ENCODE measurements around the gene CCDC142. TPM values are rescaled to one million over a fixed set of nuclear protein-coding genes. Genes with fewer than 3 reads are reported as not detected.

CCDC142 gene
- total RNA-seq, 1 experiment from 2014 or later = 24.2 TPM

GRCh38 chr2:74507145-74507925 is 24.5 kb upstream of the CCDC142 start, which contains the start of gene PCGF1:
Gene PCGF1, minus strand, starts transcription at chr2:74507695. Its CDS starts 27 bp downstream, at chr2:74507668.
- no peaks in the 10 kb centered on the region for H3K27me3 ChIP-seq (ENCODE audit: control insufficient read depth, insufficient read depth, low read length)
- ChIA-PET POLR2A (no interaction called here), CTCF (no interaction called here)
- in situ Hi-C loops (cut with HindIII; ENCODE audit: low pct_unique_long_range_greater_than_20kb, low sequenced_read_pairs) = no loop called here
- peaks cover 25% of the 10 kb centered on the region for H3K4me1 ChIP-seq (ENCODE audit: control insufficient read depth, insufficient read depth, low read length)
- H3K36me3 ChIP-seq (ENCODE audit: control insufficient read depth, insufficient read depth, low read length) = peaks cover 4% of the 10 kb centered on the region
- TF ChIP-seq REST (IDR thresholded peaks at IDR 0.05; ENCODE audit: insufficient read depth in 1 of 2, low read depth in 2 of 2, low read length in 1 of 2) (0 out of 4 replicates have a peak, but pooled peaks of 1 of the 2 experiments have one; percentile 39), SIN3A (IDR thresholded peaks at IDR 0.05; ENCODE audit: borderline replicate concordance, insufficient read depth, low read depth, low read length) (peak; percentile 43), CTCF (IDR thresholded peaks at IDR 0.05) (peak; percentile 80; the same call in 1 of the 2 replicates), POLR2AphosphoS5 (IDR thresholded peaks at IDR 0.05; ENCODE audit: low read depth, low read length) (peak; percentile 81), TCF7L2 (IDR thresholded peaks at IDR 0.05; ENCODE audit: low read depth, low read length) (peak; percentile 85; the same call in 1 of the 2 replicates)
- peak within 1 kb of the TSS; percentile 98 for H3K27ac ChIP-seq (ENCODE audit: low read length)
- no TSS peak for BruUV-seq (replicated peaks)
- peak; percentile 95 for DNase-seq (ENCODE audit: low read depth, low spot score)
- ATAC-seq = peak; percentile 84
- intact Hi-C loops (cut with micrococcal nuclease; ENCODE audit: unreplicated experiment) = loop anchor here (10.0 kb wide), 1 partner anchor 77 kb away; no protein-coding TSS in a partner anchor
- H3K9me3 ChIP-seq (ENCODE audit: control insufficient read depth, insufficient read depth, low read depth, low read length) = no peaks in the 10 kb centered on the region
- H3K4me3 ChIP-seq (ENCODE audit: low read depth in 2 of 2, low read length in 2 of 2) = peak within 1 kb of the TSS; percentile 86 to 94

GRCh38 chr2:74505448-74506246 is 22.8 kb upstream of the CCDC142 start:
- ChIA-PET CTCF (no interaction called here), POLR2A (no interaction called here)
- H3K4me1 ChIP-seq (ENCODE audit: control insufficient read depth, insufficient read depth, low read length) = peaks cover 41% of the 10 kb centered on the region

More at GRCh38 chr2:74505448-74506246, 22.8 kb upstream of the CCDC142 start:
- ATAC-seq (no peak), DNase-seq (ENCODE audit: low read depth, low spot score) (no peak)
- intact Hi-C loops (cut with micrococcal nuclease; ENCODE audit: unreplicated experiment) = loop anchor here (10.0 kb wide), 1 partner anchor 79 kb away; no protein-coding TSS in a partner anchor
- Histone ChIP-seq H3K27me3 (ENCODE audit: control insufficient read depth, insufficient read depth, low read length) (no peaks in the 10 kb centered on the region), H3K9me3 (ENCODE audit: control insufficient read depth, insufficient read depth, low read depth, low read length) (no peaks in the 10 kb centered on the region), H3K4me3 (ENCODE audit: low read depth in 2 of 2, low read length in 2 of 2) (peak overlapping the region; percentile 86 to 94), H3K27ac (ENCODE audit: low read length) (peak overlapping the region; percentile 98), H3K36me3 (ENCODE audit: control insufficient read depth, insufficient read depth, low read length) (peaks cover 4% of the 10 kb centered on the region)
- no TSS peak for BruUV-seq (replicated peaks)
- in situ Hi-C loops (cut with HindIII; ENCODE audit: low pct_unique_long_range_greater_than_20kb, low sequenced_read_pairs) = no loop called here
- TF ChIP-seq REST (IDR thresholded peaks at IDR 0.05; ENCODE audit: insufficient read depth in 1 of 2, low read depth in 2 of 2, low read length in 1 of 2) (no peak), POLR2AphosphoS5 (IDR thresholded peaks at IDR 0.05; ENCODE audit: low read depth, low read length) (no peak), SIN3A (IDR thresholded peaks at IDR 0.05; ENCODE audit: borderline replicate concordance, insufficient read depth, low read depth, low read length) (no peak), CTCF (IDR thresholded peaks at IDR 0.05) (no peak), TCF7L2 (IDR thresholded peaks at IDR 0.05; ENCODE audit: low read depth, low read length) (no peak)
